GM19452 (cell line): ENCODE results near the gene PKIB.

Experiments
- ATAC-seq: cut with Tn5 transposase; IDR thresholded peaks from one replicate; pipeline ENCODE4 v1.9.1; 2021; ENCODE audit not compliant: unreplicated experiment

Gene PKIB

GRCh38 chr6:122663981-122664380 is 53.8 kb downstream of the PKIB start:
- ATAC-seq = no peak

- no peak for ATAC-seq
Observed at GRCh38 chr6:122665929-122666328, 55.7 kb downstream of the PKIB start.

- no peak for ATAC-seq
Observed at GRCh38 chr6:122666418-122666817, 56.2 kb downstream of the PKIB start.

- no peak for ATAC-seq
Observed at GRCh38 chr6:122669418-122669817, 59.2 kb downstream of the PKIB start.

- ATAC-seq = no peak
Observed at GRCh38 chr6:122669868-122670267, 59.7 kb downstream of the PKIB start.

- ATAC-seq = no peak
Observed at GRCh38 chr6:122671251-122671650, 61.0 kb downstream of the PKIB start.

- ATAC-seq = no peak
Observed at GRCh38 chr6:122673343-122673961, 63.2 kb downstream of the PKIB start.

- ATAC-seq = no peak
Observed at GRCh38 chr6:122676146-122676545, 65.9 kb downstream of the PKIB start.

GRCh38 chr6:122676688-122677087 is 66.5 kb downstream of the PKIB start:
- ATAC-seq = no peak

- no peak for ATAC-seq
Observed at GRCh38 chr6:122677406-122677805, 67.2 kb downstream of the PKIB start.

- no peak for ATAC-seq
Observed at GRCh38 chr6:122678841-122679240, 68.6 kb downstream of the PKIB start.

- no peak for ATAC-seq
Observed at GRCh38 chr6:122681705-122682104, 71.5 kb downstream of the PKIB start.

GRCh38 chr6:122683989-122684651 is 73.9 kb downstream of the PKIB start:
- ATAC-seq = no peak

GRCh38 chr6:122692175-122692598 is 82.0 kb downstream of the PKIB start:
- no peak for ATAC-seq

GRCh38 chr6:122692807-122693580 is 82.8 kb downstream of the PKIB start:
- no peak for ATAC-seq

- ATAC-seq = no peak
Observed at GRCh38 chr6:122694075-122694474, 83.9 kb downstream of the PKIB start.

- ATAC-seq = no peak
Observed at GRCh38 chr6:122694602-122695001, 84.4 kb downstream of the PKIB start.

GRCh38 chr6:122695188-122695587 is 85.0 kb downstream of the PKIB start:
- no peak for ATAC-seq

GRCh38 chr6:122696079-122696478 is 85.9 kb downstream of the PKIB start:
- no peak for ATAC-seq

- ATAC-seq = no peak
Observed at GRCh38 chr6:122696853-122697252, 86.6 kb downstream of the PKIB start.

GRCh38 chr6:122697458-122697857 is 87.3 kb downstream of the PKIB start:
- ATAC-seq = no peak

GRCh38 chr6:122701666-122702065 is 91.5 kb downstream of the PKIB start:
- no peak for ATAC-seq
